GM19324 (cell line): Measurements from ENCODE around the gene ITGB5.

Source experiments
- ATAC-seq: cut with Tn5 transposase; IDR thresholded peaks from one replicate; pipeline ENCODE4 v1.9.1; 2021; ENCODE audit warnings: mild to moderate bottlenecking, moderate library complexity; ENCODE audit not compliant: unreplicated experiment, low FRiP score

Gene ITGB5

DNA sequence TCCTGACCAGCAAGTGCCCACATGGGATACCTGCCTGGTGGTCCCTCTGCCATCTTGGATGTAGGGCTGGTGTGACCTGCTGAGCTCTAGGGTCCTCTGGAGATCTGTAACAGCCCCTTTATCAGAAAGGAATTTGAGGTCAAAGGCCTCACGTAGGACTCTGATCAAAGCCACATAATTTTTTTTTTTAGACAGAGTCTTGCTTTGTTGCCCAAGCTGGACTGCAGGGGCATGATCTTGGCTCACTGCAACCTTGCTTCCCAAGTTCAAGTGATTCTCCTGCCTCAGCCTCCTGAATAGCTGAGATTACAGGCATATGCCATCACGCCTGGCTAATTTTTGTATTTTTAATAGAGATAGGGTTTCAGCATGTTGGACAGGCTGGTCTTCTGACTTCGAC, 9.5 kb downstream of the ITGB5 start:
- ATAC-seq: no peak

- no peak for ATAC-seq
Observed at GRCh38 chr3:124876401-124876878, 10.7 kb downstream of the ITGB5 start.

- no peak for ATAC-seq
Observed at GRCh38 chr3:124873226-124873625, 13.9 kb downstream of the ITGB5 start.

DNA sequence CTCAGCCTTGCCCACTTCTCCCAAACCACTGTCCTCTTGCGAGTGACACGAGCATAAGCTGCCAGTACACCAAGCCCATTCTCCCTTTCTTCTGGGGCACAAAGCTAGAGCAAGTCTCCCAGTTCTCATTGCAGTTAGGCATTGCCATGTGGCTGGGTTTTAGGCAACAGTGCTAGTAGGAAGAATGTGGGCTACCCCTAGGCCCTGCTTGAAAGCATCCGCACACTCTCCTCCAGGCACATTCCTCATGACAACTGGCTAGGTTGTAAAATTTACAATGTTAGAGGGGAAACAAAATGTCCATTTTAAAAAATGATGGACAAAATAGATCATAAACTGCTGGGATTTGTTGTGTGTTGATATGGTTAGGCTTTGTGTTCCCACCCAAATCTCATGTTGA, 19.7 kb downstream of the ITGB5 start:
- ATAC-seq: no peak

GRCh38 chr3:124862006-124862405, 25.2 kb downstream of the ITGB5 start:
- no peak for ATAC-seq

DNA sequence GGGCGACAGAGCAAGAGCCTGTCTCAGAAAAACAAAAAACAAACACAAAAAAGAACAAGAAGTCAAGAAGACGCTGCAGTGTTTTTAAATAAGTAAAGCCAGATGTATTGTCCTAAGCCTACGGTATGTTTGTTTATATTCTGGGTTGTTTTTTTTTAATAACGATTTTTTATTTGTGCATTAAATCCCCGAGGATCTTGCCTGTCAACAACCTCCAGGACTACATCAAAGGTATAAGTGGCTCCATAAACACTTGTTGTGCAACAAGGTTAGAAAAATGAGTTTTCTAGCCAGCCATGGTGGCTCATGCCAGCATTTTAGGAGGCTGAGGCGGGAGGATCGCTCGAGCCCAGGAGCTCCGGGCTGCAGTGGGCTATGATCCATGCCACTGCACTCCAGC, 26.1 kb downstream of the ITGB5 start:
- ATAC-seq: no peak

- ATAC-seq: no peak
Observed at GRCh38 chr3:124860599-124860998, 26.6 kb downstream of the ITGB5 start.

DNA sequence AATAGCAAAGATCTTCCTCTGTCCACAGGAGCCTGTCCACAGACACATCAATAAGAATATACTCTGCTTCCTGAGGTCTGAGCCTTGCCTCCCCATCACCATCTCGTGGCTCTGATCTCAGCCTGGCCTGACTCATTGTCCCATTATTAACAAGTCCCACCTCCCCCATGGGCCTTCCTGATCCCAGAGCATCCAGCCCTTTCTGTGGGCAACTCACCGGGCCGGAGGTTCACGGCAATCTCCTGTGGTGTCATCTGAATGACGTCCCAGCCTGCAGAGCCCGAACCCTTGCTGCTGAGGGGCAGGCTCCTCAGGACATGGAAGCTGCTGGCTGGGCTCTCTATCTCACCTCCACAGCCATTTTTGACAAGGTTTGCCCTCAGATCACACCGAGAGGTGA, 28.1 kb downstream of the ITGB5 start:
- no peak for ATAC-seq

DNA sequence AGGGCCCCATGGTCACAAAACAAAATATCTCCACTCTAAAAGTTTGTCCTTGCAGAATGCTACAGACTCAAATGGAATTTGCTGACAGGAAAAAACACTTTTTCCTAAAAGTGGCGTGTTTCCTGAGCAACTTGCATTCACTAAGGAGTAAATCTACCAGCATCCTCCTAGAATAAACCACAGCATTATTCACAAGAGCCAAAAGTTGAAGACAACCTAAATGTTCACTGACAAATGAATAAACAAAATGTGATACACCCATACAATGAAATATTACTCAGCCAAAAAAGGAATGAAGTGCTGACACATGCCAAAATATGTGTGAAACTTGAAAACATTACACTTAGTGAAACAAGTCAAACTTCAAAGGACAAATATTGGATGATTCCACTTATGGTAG, 28.9 kb downstream of the ITGB5 start:
- ATAC-seq: no peak

- ATAC-seq: no peak
Observed at GRCh38 chr3:124856677-124857076, 30.5 kb downstream of the ITGB5 start.

DNA sequence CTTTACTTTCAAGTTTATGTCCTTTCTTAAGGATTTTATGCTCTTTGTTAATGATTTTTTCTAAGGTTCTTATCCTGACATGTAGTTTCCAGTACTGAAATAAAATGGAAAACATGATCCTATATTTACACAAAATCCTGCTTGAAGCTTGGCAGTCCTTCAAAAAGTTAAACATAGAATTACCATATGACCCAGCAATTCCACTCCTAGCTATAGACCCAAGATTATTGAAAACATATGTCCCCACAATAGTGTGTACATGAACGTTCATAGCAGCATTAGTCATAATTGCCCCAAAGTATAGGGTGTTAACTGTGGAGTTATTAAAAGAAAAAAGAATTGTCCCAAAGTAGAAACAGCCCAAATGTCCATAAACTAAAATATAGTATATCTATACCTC, 33.2 kb downstream of the ITGB5 start:
- no peak for ATAC-seq

GRCh38 chr3:124853446-124853845, 33.7 kb downstream of the ITGB5 start:
- ATAC-seq: no peak

GRCh38 chr3:124851905-124852304, 35.3 kb downstream of the ITGB5 start:
- no peak for ATAC-seq

DNA sequence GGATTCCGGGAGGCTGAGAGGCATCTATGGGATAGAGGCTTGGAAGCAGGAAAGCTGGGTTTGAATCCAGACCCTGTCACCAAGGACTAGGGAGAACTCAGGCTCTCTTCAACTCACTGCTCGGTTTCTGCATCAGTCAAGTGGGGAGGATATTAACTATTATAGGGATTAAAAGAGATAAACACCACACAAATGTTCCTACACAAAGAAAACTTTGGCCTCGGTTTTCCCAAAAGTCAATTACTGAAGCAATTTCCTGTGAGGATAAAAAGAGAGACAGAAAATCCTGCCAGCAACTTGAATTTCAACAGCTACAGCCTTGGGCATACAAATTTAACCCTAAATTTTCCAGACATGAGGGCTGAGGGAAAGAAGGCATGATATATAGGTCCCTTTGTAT, 36.0 kb downstream of the ITGB5 start:
- ATAC-seq: no peak

GRCh38 chr3:124850633-124851032, 36.5 kb downstream of the ITGB5 start:
- ATAC-seq: no peak

- ATAC-seq: no peak
Observed at GRCh38 chr3:124850212-124850611, 37.0 kb downstream of the ITGB5 start.

- no peak for ATAC-seq
Observed at GRCh38 chr3:124848300-124848699, 38.9 kb downstream of the ITGB5 start.

DNA sequence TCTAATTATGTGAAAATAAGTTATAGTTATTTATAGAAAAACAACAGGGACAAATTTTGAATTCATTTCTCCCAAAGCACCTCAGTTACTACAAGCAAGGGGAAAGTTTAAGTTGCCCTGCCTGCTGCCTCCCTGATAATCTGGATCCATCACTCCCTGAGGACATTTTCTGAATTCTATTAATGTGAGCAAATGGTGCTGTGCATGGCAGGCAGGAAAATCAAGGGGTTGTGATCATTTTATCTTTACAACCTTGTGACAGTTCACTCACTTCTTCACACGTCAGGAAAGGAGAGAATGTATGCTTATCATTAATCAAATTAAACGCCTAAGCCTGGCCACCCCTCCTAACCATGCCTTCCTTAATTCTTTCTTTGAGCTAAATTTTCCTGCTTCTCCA, 39.3 kb downstream of the ITGB5 start:
- ATAC-seq: no peak

- ATAC-seq: no peak
Observed at GRCh38 chr3:124847051-124847450, 40.1 kb downstream of the ITGB5 start.

DNA sequence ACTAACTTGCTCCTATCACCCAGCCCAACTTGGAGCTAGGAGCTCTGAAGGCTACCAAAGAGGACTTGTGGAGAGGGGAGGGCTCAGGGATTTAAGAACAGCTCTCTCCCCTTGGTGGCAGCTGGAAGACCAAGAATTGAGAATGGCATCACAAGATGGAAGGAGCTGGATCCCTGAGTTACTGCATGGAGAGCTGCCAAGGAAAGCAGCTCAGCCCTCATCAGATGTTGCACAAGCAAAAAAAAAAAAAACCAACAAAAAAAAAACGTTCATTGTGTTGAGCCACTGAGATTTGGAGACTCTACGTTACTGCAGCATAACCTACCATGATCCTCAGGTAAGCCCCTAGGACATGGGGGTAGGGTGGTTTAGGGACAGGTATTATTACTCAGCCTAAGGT, 41.0 kb downstream of the ITGB5 start:
- ATAC-seq: no peak

DNA sequence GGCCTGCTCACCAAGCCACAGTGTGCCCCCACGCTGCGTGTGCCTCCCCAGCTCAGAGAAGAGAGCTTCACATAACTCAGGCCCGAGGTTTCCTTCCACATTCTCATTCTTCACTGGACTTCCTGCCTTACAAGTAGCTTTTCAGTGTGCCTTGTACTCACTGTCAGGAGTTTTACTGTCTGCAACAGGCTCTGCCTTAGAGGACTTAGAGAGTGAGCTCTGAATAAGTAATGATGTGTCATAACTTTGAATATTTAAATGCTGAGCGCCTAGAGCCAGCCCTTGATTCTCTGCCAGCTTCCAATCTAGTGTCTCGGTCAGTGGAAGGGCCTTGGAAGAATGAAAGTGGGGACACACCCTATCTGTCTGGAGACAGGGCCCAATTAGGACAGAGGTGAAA, 41.8 kb downstream of the ITGB5 start:
- ATAC-seq: no peak

DNA sequence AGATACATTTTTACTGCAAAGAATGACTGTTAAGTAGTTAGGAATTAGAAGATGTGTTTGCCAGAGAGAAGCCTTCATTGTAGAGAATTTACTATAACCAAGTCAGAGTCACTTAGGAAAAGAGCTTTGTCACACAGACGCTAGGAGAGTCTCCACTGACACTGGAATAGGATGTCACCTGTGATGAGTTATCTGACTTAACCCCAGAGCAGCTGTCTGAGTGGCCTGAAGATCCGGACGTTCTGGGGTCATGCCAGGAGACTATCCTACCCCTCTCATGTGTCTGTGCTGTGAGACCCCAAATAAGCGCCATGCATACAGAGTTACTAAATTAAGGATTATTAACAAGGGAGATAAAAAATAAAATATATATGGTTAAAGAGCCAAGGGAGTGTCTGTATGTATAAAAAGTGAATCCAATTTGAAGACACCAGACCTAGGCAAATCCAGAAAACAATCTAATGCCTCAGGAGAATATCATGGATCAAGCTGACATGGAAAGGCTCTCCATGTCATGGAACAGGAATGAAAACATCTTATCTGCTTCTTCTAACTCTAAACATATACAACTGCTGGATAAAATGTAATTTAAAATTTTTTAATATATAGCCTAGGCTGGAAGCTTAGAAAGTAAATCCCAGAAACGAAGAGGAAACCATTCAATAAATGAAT, 43.5 kb downstream of the ITGB5 start:
- ATAC-seq: no peak

- no peak for ATAC-seq
Observed at GRCh38 chr3:124843047-124843446, 44.1 kb downstream of the ITGB5 start.
